NCI-H2107 (cell line): ENCODE measurements around the gene CXCL11.
"Not testable (repeated sequence)": the region's sequence is repeated elsewhere in the genome, so short reads cannot be mapped to it uniquely, and the experiment has no call there.

ENCODE experiments used
- DNase-seq: peaks from one replicate; lab custom pipeline; 2025; lab: John Stamatoyannopoulos, UW

CXCL11 gene

GRCh38 chr4:76001700-76002099, 34.2 kb downstream of the CXCL11 start:
- DNase-seq, result no peak

DNA sequence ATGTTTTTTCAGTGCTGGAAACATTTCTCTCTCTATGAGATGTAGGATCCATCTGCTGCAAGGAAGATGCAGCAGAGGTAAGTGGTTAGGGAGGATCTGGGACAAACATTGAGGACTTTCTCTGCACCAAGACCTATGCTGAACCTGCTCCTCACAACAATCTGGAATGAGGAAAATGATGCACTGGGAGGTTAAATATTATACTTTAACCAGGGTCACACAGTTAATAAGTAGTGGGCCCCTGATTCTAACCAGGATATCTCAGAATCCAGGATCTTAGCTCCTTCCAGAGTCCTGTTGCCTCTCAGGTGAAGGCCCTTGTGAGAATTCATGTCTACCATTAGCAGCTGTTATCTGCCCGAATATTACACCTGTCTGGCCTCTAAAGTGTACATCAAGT, 35.6 kb downstream of the CXCL11 start:
- no peak for DNase-seq

DNA sequence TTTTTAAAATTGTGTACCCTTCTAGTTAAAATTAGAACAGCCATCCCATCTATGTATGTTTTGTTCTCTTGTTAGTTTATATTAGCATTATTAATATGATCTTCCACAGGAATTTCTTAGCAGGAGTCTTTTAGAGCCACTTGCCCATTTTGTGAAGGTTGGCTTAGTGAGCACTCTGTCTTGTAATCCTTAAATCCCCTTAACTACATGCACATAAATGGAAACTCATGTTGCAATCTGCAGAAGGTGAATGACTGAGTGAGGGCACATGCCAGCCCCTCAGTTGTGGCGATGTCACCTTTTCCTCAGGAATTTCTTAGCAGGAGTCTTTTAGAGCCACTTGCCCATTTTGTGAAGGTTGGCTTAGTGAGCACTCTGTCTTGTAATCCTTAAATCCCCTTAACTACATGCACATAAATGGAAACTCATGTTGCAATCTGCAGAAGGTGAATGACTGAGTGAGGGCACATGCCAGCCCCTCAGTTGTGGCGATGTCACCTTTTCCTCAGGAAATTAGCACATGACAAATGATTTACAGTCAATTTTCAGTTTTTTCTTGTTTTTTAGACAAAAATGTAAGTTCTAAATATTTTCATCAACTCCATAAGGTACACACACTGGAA, 37.2 kb downstream of the CXCL11 start:
- DNase-seq, result not testable (repeated sequence)

DNA sequence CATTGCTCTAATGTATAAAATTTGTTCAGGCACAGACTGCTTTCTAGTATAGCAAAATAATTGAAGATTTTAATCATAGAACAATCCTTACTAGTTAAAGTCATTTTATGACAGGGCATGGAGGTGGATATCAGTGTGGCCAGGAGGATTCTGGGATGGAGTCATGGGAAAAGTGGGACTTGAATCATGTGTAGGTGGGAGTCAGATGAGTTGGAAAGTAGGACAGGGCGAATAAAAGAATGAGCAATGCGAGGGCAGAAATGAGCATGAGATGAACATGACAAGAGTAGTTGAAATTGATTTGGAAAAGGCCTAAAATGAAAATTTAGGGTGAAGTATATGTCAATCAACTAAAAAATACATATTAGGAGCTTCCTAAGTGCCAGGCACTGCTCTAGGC, 37.9 kb downstream of the CXCL11 start:
- no peak for DNase-seq

- no peak for DNase-seq
These were observed 38.8 kb downstream of the CXCL11 start for GRCh38 chr4:75997081-75997480.

DNA sequence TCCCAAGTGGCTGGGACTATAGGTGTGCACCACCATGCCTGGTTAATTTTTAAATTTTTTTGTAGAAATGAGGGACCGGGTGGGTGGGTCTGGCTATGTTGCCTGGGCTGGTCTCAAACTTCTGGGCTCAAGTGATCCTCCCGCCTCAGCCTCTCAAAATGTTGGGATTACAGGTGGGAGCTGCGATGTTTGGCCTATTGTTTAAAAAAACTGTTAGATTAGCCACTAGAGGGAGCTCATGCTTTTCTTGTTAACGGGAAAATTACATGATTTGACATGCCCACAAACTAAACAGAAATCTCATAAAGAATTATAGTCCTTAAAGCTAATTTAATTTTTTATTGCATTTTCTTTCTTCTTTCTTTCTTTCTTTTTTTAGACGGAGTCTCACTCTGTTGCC, 40.1 kb downstream of the CXCL11 start:
- no peak for DNase-seq

GRCh38 chr4:75992462-75992861, 43.4 kb downstream of the CXCL11 start:
- no peak for DNase-seq

GRCh38 chr4:75989846-75990528, 45.9 kb downstream of the CXCL11 start:
- DNase-seq, result no peak

DNA sequence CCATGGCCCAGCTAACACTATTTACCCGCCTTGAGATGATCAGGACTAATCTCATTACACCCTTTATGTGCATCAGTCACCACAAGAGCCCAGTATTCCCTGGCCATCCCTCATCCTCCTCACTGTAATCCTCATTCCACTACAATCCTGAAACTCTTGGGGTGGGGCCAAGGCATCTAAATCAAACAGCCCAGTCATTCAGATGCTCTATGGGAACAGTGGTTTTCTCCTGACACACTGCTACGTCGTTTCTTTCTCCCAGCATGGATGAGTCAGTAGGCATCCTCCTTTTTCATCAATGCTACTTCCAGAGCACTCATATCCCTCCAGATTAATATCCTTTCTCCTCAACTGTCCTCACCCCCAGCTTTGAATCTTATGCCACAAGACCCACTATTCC, 50.8 kb downstream of the CXCL11 start:
- no peak for DNase-seq
